ENCODE data around the gene AMOTL1.

Gene AMOTL1

GRCh38 chr11:94877443-94878200 lies 109.5 kb downstream of the AMOTL1 start:
- TF ChIP-seq CTBP1 (IDR thresholded peaks at IDR 0.05; ENCODE audit: borderline replicate concordance) (no peak), NFRKB (IDR thresholded peaks at IDR 0.05) (no peak), HDGF (IDR thresholded peaks at IDR 0.05; ENCODE audit: borderline replicate concordance) (no peak), ARNT (IDR thresholded peaks at IDR 0.05) (no peak), LEF1 (IDR thresholded peaks at IDR 0.05; ENCODE audit: borderline replicate concordance) (no peak), FOXM1 (IDR thresholded peaks at IDR 0.05; ENCODE audit: borderline replicate concordance) (no peak), BHLHE40 (IDR thresholded peaks at IDR 0.05; ENCODE audit: borderline replicate concordance) (no peak), ZNF384 (IDR thresholded peaks at IDR 0.05) (no peak), FOXA1 (IDR thresholded peaks at IDR 0.05) (no peak), FOXK2 (IDR thresholded peaks at IDR 0.05) (no peak), TARDBP (IDR thresholded peaks at IDR 0.05) (no peak)
- ChIA-PET CTCF (no interaction called here), POLR2A (no interaction called here)
- DNase-seq (ENCODE audit: extremely low spot score) = no peak

DNA sequence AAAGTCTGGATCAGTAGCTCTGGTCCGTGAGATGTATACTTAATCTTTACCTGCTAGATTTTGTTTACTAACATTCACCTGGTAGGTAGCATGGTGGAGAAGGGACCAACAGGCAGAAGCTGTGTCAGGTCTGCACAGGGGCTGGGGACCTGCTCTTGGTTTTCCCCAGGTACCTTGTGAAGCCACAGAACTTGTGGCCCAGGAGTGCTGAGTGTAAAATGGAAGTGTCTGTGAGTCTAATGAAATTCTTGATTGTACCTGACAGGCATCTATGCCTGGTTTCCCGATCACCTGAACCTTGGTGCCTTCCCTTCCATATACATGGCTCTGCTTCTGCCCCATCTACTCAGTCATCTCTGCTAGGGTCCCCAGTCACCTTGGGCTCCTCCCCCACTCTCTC lies 110.8 kb downstream of the AMOTL1 start:
- TF ChIP-seq FOXA1 (IDR thresholded peaks at IDR 0.05) (no peak), L3MBTL2 (conservative IDR thresholded peaks at IDR 0.05) (no peak)
- ChIA-PET POLR2A (no interaction called here), CTCF (no interaction called here)
- DNase-seq (ENCODE audit: extremely low spot score) = no peak

DNA sequence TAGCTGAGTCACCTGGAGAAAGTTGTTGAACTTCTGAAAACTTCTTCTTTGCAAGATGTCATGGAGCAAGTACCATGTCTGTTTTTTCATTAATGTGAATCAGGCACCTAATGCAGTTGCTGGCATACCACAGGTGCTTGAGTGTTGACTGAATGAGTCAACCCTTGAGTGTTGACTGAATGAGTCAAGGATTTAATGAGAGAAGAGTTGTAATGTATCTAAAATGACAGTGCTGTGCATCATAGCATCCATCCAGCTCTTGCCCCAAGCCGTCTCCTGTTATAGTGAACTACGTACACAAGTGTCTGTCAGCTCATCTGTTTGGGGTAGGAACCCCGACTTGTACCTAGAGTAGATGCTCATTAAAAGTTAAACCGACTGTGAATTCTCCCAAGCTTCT lies 112.1 kb downstream of the AMOTL1 start:
- POLR2A ChIA-PET = no interaction called here
- no peak for DNase-seq (ENCODE audit: extremely low spot score)
- CTCF ChIA-PET = no interaction called here
- TF ChIP-seq ZNF384 (IDR thresholded peaks at IDR 0.05) (no peak), NFRKB (IDR thresholded peaks at IDR 0.05) (no peak), BHLHE40 (IDR thresholded peaks at IDR 0.05; ENCODE audit: borderline replicate concordance) (no peak), FOXA1 (IDR thresholded peaks at IDR 0.05) (no peak), ELF4 (IDR thresholded peaks at IDR 0.05) (no peak), SP1 (IDR thresholded peaks at IDR 0.05) (no peak), ARNT (IDR thresholded peaks at IDR 0.05) (no peak), L3MBTL2 (conservative IDR thresholded peaks at IDR 0.05) (no peak), TARDBP (IDR thresholded peaks at IDR 0.05) (no peak), LEF1 (IDR thresholded peaks at IDR 0.05; ENCODE audit: borderline replicate concordance) (no peak), SUZ12 (IDR thresholded peaks at IDR 0.05) (no peak)
- TF ChIP-seq, protein P1, sequence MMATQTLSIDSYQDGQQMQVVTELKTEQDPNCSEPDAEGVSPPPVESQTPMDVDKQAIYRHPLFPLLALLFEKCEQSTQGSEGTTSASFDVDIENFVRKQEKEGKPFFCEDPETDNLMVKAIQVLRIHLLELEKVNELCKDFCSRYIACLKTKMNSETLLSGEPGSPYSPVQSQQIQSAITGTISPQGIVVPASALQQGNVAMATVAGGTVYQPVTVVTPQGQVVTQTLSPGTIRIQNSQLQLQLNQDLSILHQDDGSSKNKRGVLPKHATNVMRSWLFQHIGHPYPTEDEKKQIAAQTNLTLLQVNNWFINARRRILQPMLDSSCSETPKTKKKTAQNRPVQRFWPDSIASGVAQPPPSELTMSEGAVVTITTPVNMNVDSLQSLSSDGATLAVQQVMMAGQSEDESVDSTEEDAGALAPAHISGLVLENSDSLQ (IDR thresholded peaks at IDR 0.05) = no peak

DNA sequence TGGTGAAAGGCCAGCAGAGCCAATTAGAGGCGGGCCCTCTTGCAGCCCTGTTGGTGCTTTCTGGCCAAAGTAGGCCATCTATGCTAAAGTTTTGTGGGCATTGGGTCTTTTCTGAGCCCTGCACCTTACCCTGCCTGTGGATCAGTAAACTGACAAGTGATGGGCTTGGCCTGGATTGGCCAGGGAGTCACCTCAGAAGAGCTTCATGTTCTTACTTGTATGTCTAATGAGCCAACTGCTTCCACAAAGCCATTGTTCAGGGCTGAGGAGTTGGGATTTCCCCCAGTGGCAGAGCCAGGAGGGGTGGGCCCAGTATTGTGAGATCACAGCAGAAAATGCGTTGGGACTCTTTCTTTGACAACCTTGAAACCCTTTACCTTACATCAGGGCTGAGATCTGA lies 114.8 kb downstream of the AMOTL1 start:
- POLR2A ChIA-PET = no interaction called here
- no peak for DNase-seq (ENCODE audit: extremely low spot score)
- TF ChIP-seq FOXM1 (IDR thresholded peaks at IDR 0.05; ENCODE audit: borderline replicate concordance) (no peak), L3MBTL2 (conservative IDR thresholded peaks at IDR 0.05) (no peak), FOXA1 (IDR thresholded peaks at IDR 0.05) (no peak), BHLHE40 (IDR thresholded peaks at IDR 0.05; ENCODE audit: borderline replicate concordance) (no peak), ELF4 (IDR thresholded peaks at IDR 0.05) (no peak), NFRKB (IDR thresholded peaks at IDR 0.05) (no peak)
- TF ChIP-seq, protein P1 (IDR thresholded peaks at IDR 0.05) = no peak
- CTCF ChIA-PET = no interaction called here

DNA sequence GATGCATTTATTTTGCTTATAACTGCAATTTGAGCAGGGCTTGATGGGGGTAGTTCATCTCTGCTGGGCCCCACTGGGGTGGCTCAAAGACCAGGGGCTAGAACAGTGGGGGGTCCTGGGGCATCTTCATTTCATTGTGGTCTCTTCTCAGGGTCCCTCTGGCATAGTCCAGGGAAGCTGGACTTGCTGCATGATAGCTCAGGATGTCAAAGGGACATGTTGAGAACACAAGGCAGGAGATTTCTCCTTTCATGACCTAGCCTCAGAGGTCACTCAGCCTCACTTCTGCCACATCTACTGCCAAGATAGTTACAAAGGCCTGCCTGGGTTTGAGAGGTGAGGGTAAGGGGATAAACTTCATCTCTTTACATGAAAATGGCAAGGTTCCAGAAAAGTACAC lies 115.7 kb downstream of the AMOTL1 start:
- ChIA-PET CTCF (no interaction called here), POLR2A (no interaction called here)
- no peak for TF ChIP-seq BHLHE40 (IDR thresholded peaks at IDR 0.05; ENCODE audit: borderline replicate concordance)
- TF ChIP-seq L3MBTL2 (conservative IDR thresholded peaks at IDR 0.05) = no peak
- no peak for TF ChIP-seq CTBP1 (IDR thresholded peaks at IDR 0.05; ENCODE audit: borderline replicate concordance)
- TF ChIP-seq SUZ12 (IDR thresholded peaks at IDR 0.05) = no peak
- TF ChIP-seq FOXA1 (IDR thresholded peaks at IDR 0.05) = no peak
- TF ChIP-seq SP1 (IDR thresholded peaks at IDR 0.05) = no peak
- no peak for TF ChIP-seq HDGF (IDR thresholded peaks at IDR 0.05; ENCODE audit: borderline replicate concordance)
- DNase-seq (ENCODE audit: extremely low spot score) = peak; percentile 2

- POLR2A ChIA-PET = no interaction called here
- peak; percentile 1 for DNase-seq (ENCODE audit: extremely low spot score)
- TF ChIP-seq ARNT (IDR thresholded peaks at IDR 0.05) (no peak), FOXA1 (IDR thresholded peaks at IDR 0.05) (no peak), HDGF (IDR thresholded peaks at IDR 0.05; ENCODE audit: borderline replicate concordance) (no peak), CTBP1 (IDR thresholded peaks at IDR 0.05; ENCODE audit: borderline replicate concordance) (no peak), LEF1 (IDR thresholded peaks at IDR 0.05; ENCODE audit: borderline replicate concordance) (no peak)
- TF ChIP-seq, protein P1 (IDR thresholded peaks at IDR 0.05) = no peak
- CTCF ChIA-PET = no interaction called here
Observed at GRCh38 chr11:94884376-94884775, 116.2 kb downstream of the AMOTL1 start.

GRCh38 chr11:94885133-94885532 lies 117.0 kb downstream of the AMOTL1 start:
- CTCF ChIA-PET = no interaction called here
- peak; percentile 2 for DNase-seq (ENCODE audit: extremely low spot score)
- POLR2A ChIA-PET = no interaction called here
- no peak for TF ChIP-seq FOXA1 (IDR thresholded peaks at IDR 0.05)
- no peak for TF ChIP-seq FOXK2 (IDR thresholded peaks at IDR 0.05)
- no peak for TF ChIP-seq FOXM1 (IDR thresholded peaks at IDR 0.05; ENCODE audit: borderline replicate concordance)
- no peak for TF ChIP-seq CTBP1 (IDR thresholded peaks at IDR 0.05; ENCODE audit: borderline replicate concordance)
- no peak for TF ChIP-seq TARDBP (IDR thresholded peaks at IDR 0.05)
- TF ChIP-seq BHLHE40 (IDR thresholded peaks at IDR 0.05; ENCODE audit: borderline replicate concordance) = no peak
- TF ChIP-seq ELF4 (IDR thresholded peaks at IDR 0.05) = no peak
- no peak for TF ChIP-seq ZNF384 (IDR thresholded peaks at IDR 0.05)
- TF ChIP-seq, protein P1 (IDR thresholded peaks at IDR 0.05) = no peak
- TF ChIP-seq L3MBTL2 (conservative IDR thresholded peaks at IDR 0.05) = no peak
- no peak for TF ChIP-seq SP1 (IDR thresholded peaks at IDR 0.05)
- TF ChIP-seq HDGF (IDR thresholded peaks at IDR 0.05; ENCODE audit: borderline replicate concordance) = no peak
